Measurements from ENCODE around the gene PTPN4.

The PTPN4 gene

GRCh38 chr2:119859528-119859927, 99.8 kb downstream of the PTPN4 start:
- no peak for DNase-seq (ENCODE audit: low read depth)

GRCh38 chr2:119860924-119861323, 101.2 kb downstream of the PTPN4 start:
- DNase-seq (ENCODE audit: low read depth) = no peak

GRCh38 chr2:119862127-119862889, 102.6 kb downstream of the PTPN4 start:
- no peak for DNase-seq (ENCODE audit: low read depth)

- DNase-seq (ENCODE audit: low read depth) = peak; percentile 2
Observed at GRCh38 chr2:119864318-119864717, 104.6 kb downstream of the PTPN4 start.

- no peak for DNase-seq (ENCODE audit: low read depth)
Observed at GRCh38 chr2:119871725-119872124, 112.0 kb downstream of the PTPN4 start.

GRCh38 chr2:119873350-119874315, 113.9 kb downstream of the PTPN4 start:
- peak; percentile 40 for DNase-seq (ENCODE audit: low read depth)

- no peak for DNase-seq (ENCODE audit: low read depth)
Observed at GRCh38 chr2:119879502-119879901, 119.8 kb downstream of the PTPN4 start.

- DNase-seq (ENCODE audit: low read depth) = peak; percentile 70
Observed at GRCh38 chr2:119888680-119889079, 129.0 kb downstream of the PTPN4 start.

GRCh38 chr2:119897736-119898395, 138.1 kb downstream of the PTPN4 start:
- no peak for DNase-seq (ENCODE audit: low read depth)

- no peak for DNase-seq (ENCODE audit: low read depth)
Observed at GRCh38 chr2:119901013-119901412, 141.3 kb downstream of the PTPN4 start.

GRCh38 chr2:119910566-119910965, 150.8 kb downstream of the PTPN4 start:
- DNase-seq (ENCODE audit: low read depth) = no peak

GRCh38 chr2:119914266-119914665, 154.5 kb downstream of the PTPN4 start:
- no peak for DNase-seq (ENCODE audit: low read depth)

GRCh38 chr2:119921825-119922224, 162.1 kb downstream of the PTPN4 start:
- no peak for DNase-seq (ENCODE audit: low read depth)

- DNase-seq (ENCODE audit: low read depth) = no peak
Observed at GRCh38 chr2:119922699-119923098, 163.0 kb downstream of the PTPN4 start.

GRCh38 chr2:119929537-119929936, 169.8 kb downstream of the PTPN4 start:
- no peak for DNase-seq (ENCODE audit: low read depth)

GRCh38 chr2:119932809-119933208, 173.1 kb downstream of the PTPN4 start:
- DNase-seq (ENCODE audit: low read depth) = no peak

- no peak for DNase-seq (ENCODE audit: low read depth)
Observed at GRCh38 chr2:119934319-119934718, 174.6 kb downstream of the PTPN4 start.

GRCh38 chr2:119937680-119938079, 178.0 kb downstream of the PTPN4 start:
- no peak for DNase-seq (ENCODE audit: low read depth)

- no peak for DNase-seq (ENCODE audit: low read depth)
Observed at GRCh38 chr2:119939915-119940314, 180.2 kb downstream of the PTPN4 start.

- DNase-seq (ENCODE audit: low read depth) = no peak
Observed at GRCh38 chr2:119940856-119941255, 181.1 kb downstream of the PTPN4 start.

GRCh38 chr2:119941388-119941787, 181.7 kb downstream of the PTPN4 start:
- no peak for DNase-seq (ENCODE audit: low read depth)

GRCh38 chr2:119941981-119942513, 182.3 kb downstream of the PTPN4 start:
- DNase-seq (ENCODE audit: low read depth) = no peak
